ENCODE data around the gene RIC3. TPM values are rescaled to one million over a fixed set of nuclear protein-coding genes. Genes with fewer than 3 reads are reported as not detected.

RIC3 gene
- total and polyA plus RNA-seq, 12 donors: 4.7 to 17.0 (median 12.5) TPM

DNA sequence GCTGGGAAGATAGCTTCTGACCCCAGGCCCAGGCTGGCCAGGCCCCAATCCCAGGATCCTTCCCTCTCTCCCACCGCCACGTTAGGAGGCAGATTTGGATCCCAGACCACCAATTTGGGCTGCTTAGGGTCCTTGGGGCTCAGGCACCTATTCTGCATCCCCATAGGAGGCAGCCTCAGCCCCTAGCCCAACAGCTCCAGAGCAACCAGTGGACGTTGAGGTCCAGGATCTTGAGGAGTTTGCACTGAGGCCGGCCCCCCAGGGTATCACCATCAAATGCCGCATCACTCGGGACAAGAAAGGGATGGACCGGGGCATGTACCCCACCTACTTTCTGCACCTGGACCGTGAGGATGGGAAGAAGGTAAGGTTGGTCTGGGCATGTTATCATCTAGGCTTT, 71.8 kb downstream of the RIC3 start:
- WGBS, 2 donors: 94 to 98% methylated on average over 8 of the region's 8 CpGs
- no peak overlapping the region for H3K27ac ChIP-seq
- intact Hi-C loops (cut with DNase I): loop anchor here in 7 of 10 donors (5.0 to 10.0 kb wide), 5 partner anchors 62 to 205 kb away; no protein-coding TSS in a partner anchor
- H3K4me1 ChIP-seq: peaks cover 0 to 13% (median 6%) of the 10 kb centered on the region in 9 donors
- H3K4me3 ChIP-seq: no peak overlapping the region
- H3K9me3 ChIP-seq: no peaks in the 10 kb centered on the region
- TF ChIP-seq, protein P1, sequence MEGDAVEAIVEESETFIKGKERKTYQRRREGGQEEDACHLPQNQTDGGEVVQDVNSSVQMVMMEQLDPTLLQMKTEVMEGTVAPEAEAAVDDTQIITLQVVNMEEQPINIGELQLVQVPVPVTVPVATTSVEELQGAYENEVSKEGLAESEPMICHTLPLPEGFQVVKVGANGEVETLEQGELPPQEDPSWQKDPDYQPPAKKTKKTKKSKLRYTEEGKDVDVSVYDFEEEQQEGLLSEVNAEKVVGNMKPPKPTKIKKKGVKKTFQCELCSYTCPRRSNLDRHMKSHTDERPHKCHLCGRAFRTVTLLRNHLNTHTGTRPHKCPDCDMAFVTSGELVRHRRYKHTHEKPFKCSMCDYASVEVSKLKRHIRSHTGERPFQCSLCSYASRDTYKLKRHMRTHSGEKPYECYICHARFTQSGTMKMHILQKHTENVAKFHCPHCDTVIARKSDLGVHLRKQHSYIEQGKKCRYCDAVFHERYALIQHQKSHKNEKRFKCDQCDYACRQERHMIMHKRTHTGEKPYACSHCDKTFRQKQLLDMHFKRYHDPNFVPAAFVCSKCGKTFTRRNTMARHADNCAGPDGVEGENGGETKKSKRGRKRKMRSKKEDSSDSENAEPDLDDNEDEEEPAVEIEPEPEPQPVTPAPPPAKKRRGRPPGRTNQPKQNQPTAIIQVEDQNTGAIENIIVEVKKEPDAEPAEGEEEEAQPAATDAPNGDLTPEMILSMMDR (IDR thresholded peaks at IDR 0.05): no peak
- H3K27me3 ChIP-seq: no peaks in the 10 kb centered on the region
- H3K36me3 ChIP-seq: peaks cover 0 to 70% (median 12%) of the 10 kb centered on the region in 9 donors
- DNase-seq: no peak
- ATAC-seq: no peak

DNA sequence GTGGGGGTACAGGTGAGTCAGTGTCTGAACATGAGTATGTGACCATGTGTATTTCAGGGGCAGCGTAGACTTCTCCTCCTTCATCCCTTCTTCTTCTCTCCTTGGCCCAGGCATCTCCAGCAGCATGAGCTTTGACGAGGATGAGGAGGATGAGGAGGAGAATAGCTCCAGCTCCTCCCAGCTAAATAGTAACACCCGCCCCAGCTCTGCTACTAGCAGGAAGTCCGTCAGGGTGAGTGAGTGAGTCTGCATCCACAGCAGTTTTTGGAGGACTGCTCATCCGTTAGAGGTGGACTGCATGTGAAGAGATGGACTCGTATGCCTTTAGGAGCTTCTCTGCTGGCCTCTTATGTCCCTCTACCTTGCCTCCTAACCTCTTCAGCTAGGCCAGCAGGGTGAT, 72.2 kb downstream of the RIC3 start:
- DNase-seq (no peak), ATAC-seq (no peak)
- TF ChIP-seq, protein P1 (IDR thresholded peaks at IDR 0.05): no peak
- peaks cover 0 to 15% (median 6%) of the 10 kb centered on the region in 9 donors for H3K4me1 ChIP-seq
- WGBS, 2 donors: 72 to 75% methylated on average over 6 of the region's 6 CpGs
- no peaks in the 10 kb centered on the region for H3K9me3 ChIP-seq
- peaks cover 0 to 65% (median 12%) of the 10 kb centered on the region in 9 donors for H3K36me3 ChIP-seq
- no peaks in the 10 kb centered on the region for H3K27me3 ChIP-seq
- H3K4me3 ChIP-seq: no peak overlapping the region
- no peak overlapping the region for H3K27ac ChIP-seq
- intact Hi-C loops (cut with DNase I): loop anchor here in 7 of 10 donors (5.0 to 10.0 kb wide), 5 partner anchors 62 to 204 kb away; no protein-coding TSS in a partner anchor

DNA sequence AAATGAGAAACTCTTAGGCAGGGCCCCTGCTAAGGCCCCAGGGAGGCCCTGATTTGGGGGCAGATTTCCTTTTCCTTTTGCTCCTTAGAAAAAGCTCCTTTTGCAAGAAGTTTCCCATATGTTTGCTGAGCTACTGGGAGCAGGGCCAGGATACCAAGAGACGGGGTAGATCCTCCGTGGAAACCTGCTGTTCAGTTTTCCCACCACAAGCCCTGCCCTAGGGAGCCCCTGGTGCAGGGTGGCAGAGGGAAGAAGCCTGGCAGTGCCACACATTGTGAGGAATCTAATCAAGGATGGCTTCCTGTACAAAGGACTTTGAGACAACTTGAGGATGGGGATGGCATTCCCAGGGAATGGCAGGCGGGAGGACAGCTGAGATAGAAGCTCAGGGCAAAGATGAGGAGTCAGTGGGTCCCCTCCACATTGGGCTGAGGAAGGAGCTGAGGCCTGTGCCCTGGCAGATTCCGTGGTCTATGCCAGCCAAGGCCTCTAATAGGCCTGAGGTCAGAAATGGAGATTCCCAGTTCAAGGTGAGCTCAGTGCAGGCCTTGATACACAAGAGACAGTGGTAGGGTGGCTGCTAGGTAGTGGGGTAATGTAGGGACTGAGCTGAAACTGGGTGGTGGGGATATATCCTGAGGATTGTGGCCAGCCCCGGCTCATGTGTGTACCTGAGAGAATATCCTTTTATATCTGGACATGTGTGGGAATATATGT, 72.9 kb downstream of the RIC3 start:
- peaks cover 0 to 59% (median 7%) of the 10 kb centered on the region in 9 donors for H3K36me3 ChIP-seq
- no peak for DNase-seq
- no peaks in the 10 kb centered on the region for H3K27me3 ChIP-seq
- no peak overlapping the region for H3K27ac ChIP-seq
- H3K4me3 ChIP-seq: no peak overlapping the region
- TF ChIP-seq, protein P1 (IDR thresholded peaks at IDR 0.05): no peak
- intact Hi-C loops (cut with DNase I): loop anchor here in 7 of 10 donors (5.0 to 10.0 kb wide), 5 partner anchors 61 to 204 kb away; no protein-coding TSS in a partner anchor
- no peaks in the 10 kb centered on the region for H3K9me3 ChIP-seq
- H3K4me1 ChIP-seq: peaks cover 0 to 17% (median 6%) of the 10 kb centered on the region in 9 donors
- 81 to 86% methylated on average over 5 of the region's 5 CpGs for WGBS, 2 donors
- ATAC-seq: no peak

- peaks cover 0 to 17% (median 6%) of the 10 kb centered on the region in 9 donors for H3K4me1 ChIP-seq
- DNase-seq (no peak), ATAC-seq (no peak)
- no peak overlapping the region for H3K4me3 ChIP-seq
- intact Hi-C loops (cut with DNase I): loop anchor here in 7 of 10 donors (5.0 to 10.0 kb wide), 5 partner anchors 61 to 203 kb away; no protein-coding TSS in a partner anchor
- TF ChIP-seq, protein P1 (IDR thresholded peaks at IDR 0.05): no peak
- WGBS, 2 donors: 72 to 74% methylated on average over 12 of the region's 12 CpGs
- H3K36me3 ChIP-seq: peaks cover 0 to 53% (median 4%) of the 10 kb centered on the region in 9 donors
- no peaks in the 10 kb centered on the region for H3K27me3 ChIP-seq
- no peak overlapping the region for H3K27ac ChIP-seq
- H3K9me3 ChIP-seq: no peaks in the 10 kb centered on the region
These were observed 73.5 kb downstream of the RIC3 start for GRCh38 chr11:8095371-8095770.
